VCaP (cell line): ENCODE results near the gene CCDC191.

Experiments used
- H3K27ac ChIP-seq: fragments of 450-650 bp; 2 replicates; pipeline ENCODE4 v1.5.1; 2017
- TF ChIP-seq, protein P1 (sequence below): fragments of 450-650 bp; conservative IDR thresholded peaks from 2 replicates; pipeline ENCODE4 v1.5.1; 2017; ENCODE audit warnings: mild to moderate bottlenecking, moderate library complexity

Gene CCDC191

DNA sequence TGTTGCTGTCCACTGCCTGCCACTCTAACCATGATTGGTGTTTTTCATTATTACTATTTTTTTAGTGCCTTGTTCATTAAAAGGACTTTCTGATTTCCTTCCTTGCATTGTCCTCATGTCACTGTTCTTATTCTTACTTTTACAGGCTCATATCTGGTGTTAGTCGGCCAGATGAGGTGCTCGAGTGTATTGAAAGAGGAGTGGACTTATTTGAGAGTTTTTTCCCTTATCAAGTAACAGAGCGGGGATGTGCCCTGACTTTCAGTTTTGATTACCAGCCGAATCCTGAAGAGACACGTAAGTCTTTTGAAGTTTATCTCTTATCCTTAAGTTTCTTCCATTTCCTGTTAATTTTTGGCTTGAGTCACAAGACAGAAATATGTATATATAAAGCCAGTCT lies 23.4 kb upstream of the CCDC191 start:
- no peak overlapping the region for H3K27ac ChIP-seq
- TF ChIP-seq, protein P1, sequence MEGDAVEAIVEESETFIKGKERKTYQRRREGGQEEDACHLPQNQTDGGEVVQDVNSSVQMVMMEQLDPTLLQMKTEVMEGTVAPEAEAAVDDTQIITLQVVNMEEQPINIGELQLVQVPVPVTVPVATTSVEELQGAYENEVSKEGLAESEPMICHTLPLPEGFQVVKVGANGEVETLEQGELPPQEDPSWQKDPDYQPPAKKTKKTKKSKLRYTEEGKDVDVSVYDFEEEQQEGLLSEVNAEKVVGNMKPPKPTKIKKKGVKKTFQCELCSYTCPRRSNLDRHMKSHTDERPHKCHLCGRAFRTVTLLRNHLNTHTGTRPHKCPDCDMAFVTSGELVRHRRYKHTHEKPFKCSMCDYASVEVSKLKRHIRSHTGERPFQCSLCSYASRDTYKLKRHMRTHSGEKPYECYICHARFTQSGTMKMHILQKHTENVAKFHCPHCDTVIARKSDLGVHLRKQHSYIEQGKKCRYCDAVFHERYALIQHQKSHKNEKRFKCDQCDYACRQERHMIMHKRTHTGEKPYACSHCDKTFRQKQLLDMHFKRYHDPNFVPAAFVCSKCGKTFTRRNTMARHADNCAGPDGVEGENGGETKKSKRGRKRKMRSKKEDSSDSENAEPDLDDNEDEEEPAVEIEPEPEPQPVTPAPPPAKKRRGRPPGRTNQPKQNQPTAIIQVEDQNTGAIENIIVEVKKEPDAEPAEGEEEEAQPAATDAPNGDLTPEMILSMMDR, result no peak

DNA sequence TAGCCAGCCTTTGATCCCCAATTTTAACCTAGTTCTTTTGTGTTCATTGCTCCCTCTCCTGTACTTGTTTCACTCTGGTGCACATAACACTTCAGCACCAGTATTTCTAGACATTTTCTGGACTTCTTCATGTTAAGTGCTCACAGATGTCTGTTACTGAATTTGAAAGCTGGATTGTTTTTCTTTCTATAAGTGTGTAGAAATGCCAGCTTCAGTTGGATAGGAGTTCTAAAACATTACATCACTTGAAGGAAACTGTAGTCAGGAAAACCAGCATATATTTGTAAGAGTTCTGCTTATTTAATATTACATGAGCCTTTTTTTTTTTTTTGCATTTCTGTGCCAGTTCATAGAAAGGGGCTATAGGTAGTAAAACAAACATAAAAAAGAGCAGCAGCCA lies 21.8 kb upstream of the CCDC191 start:
- TF ChIP-seq, protein P1, result no peak

DNA sequence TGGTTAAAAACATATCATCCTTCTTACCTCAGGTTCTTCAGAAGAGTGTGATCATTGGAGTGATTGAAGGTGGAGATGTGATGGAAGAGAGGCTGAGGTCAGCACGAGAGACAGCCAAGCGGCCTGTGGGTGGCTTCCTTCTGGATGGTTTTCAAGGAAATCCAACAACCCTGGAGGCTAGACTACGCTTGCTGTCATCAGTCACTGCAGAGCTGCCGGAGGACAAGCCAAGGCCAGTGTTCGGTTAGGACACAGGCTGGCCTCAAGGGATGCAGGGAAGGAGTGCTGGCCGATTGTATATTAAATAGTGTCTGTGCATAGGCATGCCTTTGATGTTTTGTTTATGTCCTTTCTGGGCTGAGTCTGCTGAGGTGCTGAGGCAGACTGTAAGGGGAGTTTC lies 20.4 kb upstream of the CCDC191 start:
- no peak overlapping the region for H3K27ac ChIP-seq
- TF ChIP-seq, protein P1, result no peak

More for the DNA sequence above, 21.8 kb upstream of the CCDC191 start:
- H3K27ac ChIP-seq, result no peak overlapping the region

DNA sequence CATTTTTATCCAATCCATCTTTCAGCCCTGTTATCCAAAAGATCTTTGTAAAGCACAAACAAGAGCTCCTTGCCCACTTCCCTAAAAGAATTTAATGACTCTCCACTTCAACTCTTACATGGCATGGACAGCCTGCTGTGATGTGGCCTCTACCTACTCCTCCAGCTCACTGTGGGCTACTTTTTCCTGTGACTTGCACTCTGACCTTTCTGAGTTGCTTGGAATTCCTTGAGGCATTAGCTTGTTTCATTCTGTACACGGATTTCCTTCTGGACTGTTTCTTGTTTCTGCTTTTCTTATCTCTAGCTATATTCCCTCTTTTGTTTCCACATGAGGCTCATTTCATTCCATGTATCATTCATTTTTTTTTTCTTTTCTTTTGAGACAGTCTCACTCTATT lies 15.5 kb upstream of the CCDC191 start:
- TF ChIP-seq, protein P1, result no peak
- no peak overlapping the region for H3K27ac ChIP-seq

DNA sequence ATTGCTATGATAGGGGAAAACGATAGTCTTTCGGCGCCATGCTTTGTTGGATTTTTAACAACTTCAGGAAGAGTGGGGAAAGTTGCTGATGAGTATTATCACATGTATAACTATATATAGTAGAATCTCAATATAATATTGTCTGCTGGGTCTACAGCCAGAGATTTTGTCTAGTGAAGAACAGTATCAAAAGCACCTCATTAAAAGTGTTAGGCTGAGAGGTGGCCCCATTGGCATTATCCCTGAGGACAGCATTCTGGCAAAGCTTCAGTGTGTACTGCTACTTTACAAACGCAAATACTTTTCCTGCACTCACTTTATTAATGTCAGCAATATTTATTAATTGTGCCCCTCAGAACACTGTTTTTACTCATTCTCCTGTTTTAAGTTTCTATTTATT lies 12.0 kb upstream of the CCDC191 start:
- TF ChIP-seq, protein P1, result no peak
- H3K27ac ChIP-seq, result no peak overlapping the region

DNA sequence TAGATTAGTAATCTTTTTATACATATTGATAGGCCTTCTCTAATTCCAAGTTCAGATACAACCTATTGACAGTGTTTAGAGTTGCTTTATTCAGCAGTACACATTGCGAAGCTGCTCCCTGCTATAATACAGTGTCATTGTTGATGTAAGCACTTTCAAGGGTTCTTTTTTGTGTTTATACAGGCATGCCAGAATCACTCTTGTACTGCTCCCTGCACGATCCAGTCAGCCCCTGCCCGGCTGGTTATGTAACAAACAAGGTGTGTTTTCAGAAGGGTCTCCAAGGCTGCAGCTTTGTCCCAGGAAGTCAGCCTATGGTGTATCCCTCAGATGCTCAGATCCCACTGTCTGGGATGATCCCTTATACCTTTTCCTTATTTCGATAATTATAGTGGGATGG lies 11.5 kb upstream of the CCDC191 start:
- H3K27ac ChIP-seq, result no peak overlapping the region
- TF ChIP-seq, protein P1, result no peak

DNA sequence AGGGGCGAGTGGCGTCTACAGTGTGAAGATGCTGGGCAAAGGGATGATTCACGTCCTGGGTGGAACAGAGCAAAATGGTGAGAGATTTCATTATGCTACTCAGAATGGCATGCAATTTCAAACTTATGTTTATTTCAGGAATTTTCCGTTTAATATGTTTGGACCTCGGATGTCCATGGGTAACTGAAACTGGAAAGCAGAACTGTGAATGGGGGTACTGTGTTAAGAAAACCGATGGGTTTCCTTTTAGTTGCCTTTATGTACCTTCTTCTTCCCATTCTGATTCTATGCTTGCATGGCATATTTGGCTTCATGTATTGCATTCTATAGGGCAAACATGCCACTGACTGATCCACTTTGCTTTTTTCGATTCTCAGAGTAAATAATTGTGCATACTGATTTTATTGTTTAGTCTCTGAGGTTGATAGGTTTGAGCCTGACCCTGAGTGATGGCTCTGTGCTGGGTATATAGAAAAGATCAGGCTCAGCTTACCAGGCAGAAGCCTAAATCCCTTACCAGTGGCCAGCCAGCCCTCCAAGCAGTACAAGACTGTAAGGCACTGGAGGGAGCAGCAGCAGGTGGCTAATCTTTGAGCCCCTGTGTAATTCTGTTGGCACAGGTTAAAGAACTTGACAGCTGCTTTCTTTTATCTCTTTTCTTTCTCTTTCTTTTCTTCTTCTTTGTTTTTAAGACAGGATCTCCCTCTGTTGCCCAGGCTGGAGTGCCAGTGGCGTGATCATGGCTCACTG lies 4.8 kb upstream of the CCDC191 start:
- H3K27ac ChIP-seq, result no peak overlapping the region
- TF ChIP-seq, protein P1, result no peak
